ENCODE measurements around the gene RHOT1.

DNA sequence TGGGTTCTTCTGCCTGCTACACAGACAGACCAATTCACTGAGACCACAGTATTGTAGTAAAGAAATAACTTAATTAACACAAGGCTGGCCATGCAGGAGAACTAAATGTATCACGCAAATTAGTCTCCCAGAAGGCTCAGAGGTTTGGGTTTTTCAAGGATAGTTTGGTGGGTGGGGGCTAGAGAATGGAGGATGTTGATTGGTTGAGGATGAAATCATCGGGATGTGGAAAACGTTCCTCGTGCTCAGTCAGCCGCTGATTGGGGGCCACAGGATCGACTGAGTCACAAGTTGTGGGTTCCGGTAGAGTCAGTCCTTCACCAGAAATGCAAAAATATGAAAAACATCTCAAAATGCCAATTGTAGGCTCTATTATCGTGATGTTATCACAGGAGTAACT lies 18.7 kb downstream of the RHOT1 start:
- no peak for TF ChIP-seq POLR2AphosphoS5 (IDR thresholded peaks at IDR 0.05; ENCODE audit: low read depth, low read length)
- no peak for TF ChIP-seq FOXP2 (optimal IDR thresholded peaks at IDR 0.05; ENCODE audit: borderline replicate concordance, extremely low read depth, extremely low read length, insufficient read depth)
- no peak for TF ChIP-seq SIN3A (IDR thresholded peaks at IDR 0.05; ENCODE audit: borderline replicate concordance, insufficient read depth, low read length)

Data from PFSK-1 (cell line).